ENCODE results near the gene IGFBPL1. TPM values are rescaled to one million over a fixed set of nuclear protein-coding genes. Genes with fewer than 3 reads are reported as not detected.

IGFBPL1 gene
- total and polyA plus RNA-seq, 2 donors (not counting 1 experiment from before 2014, with no cell fraction given) = not detected

DNA sequence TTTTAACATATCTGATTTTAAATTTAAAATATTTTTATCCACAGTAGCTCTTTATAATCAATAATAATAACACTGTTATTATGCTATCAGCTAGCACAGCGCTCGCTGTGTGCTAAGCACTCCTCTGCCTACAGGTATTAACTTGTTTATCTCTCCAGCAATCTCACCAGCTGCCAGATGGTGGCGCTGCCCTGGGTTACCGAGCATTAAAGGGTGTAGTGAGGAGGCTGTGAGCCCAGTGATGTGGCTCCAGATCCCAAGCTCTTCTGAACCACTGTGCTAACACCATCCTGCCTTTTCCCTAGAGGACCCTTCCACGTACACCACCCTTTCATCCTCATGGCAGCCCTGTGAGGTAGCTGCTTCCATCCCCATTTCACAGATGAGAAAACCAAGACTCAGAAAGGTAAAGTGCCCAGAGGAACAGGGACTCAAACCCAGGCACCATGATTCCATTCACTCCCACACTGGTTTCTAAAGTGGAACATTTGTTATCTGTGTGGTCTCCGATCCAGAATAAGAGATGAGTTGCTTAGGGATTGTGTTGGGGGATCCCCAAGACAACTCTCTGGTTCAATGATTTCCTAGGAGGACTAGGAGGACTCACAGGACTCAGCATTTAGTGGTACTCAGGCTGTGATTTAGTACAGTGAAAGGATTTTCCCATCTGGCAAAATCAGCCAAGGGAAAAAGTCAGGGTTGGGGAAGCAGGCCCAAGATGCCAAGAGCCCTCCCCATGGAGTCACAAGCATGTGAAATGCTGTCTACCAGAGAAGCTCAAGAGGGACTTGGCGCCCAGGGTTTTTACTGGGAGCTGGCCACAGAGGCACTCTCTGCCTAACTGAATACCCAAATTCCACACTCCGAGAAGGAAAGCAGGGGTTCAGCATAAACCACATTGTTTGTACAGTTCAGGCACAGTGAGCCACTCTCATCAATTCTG lies 7.0 kb downstream of the IGFBPL1 start:
- no peak for DNase-seq
- 93% methylated on average over 5 of the region's 8 CpGs for WGBS (ENCODE audit: insufficient coverage)

More for the DNA sequence above, 7.0 kb downstream of the IGFBPL1 start:
- intact Hi-C loops (cut with micrococcal nuclease) = no loop called here
- no peaks in the 10 kb centered on the region for H3K79me2 ChIP-seq (ENCODE audit: control insufficient read depth, insufficient read depth, low read length)
- ATAC-seq (ENCODE audit: low read depth) = no peak
- no peak overlapping the region for H3K4me3 ChIP-seq (ENCODE audit: control extremely low read depth in 1 of 5, extremely low read depth in 1 of 5, insufficient read depth in 1 of 5, low read depth in 2 of 5, low read length in 4 of 5)
- ChIA-PET CTCF (interaction anchor here (1.1 kb wide), 1 partner anchor 15 kb away, joined by 3 read pairs; no protein-coding TSS in a partner anchor), POLR2A (no interaction called here)
- no peak overlapping the region for H3K4me2 ChIP-seq (replicated peaks; ENCODE audit: low read depth, low read length, poor library complexity, severe bottlenecking)
- TF ChIP-seq EZH2 (IDR thresholded peaks at IDR 0.05; ENCODE audit: borderline replicate concordance, insufficient read depth, low read depth, low read length, poor library complexity, severe bottlenecking) (no peak), CTCF (IDR thresholded peaks at IDR 0.05) (peak; percentile 57)
- H3K27me3 ChIP-seq (replicated peaks in 1 of 4; ENCODE audit: control extremely low read depth in 1 of 4, control insufficient read depth in 3 of 4, insufficient read depth in 4 of 4, low read length in 3 of 4) = peaks cover 0 to 22% (median 0%) of the 10 kb centered on the region in 4 experiments
- H3K4me3 Mint-ChIP-seq = no peak overlapping the region
- H3K4me1 Mint-ChIP-seq = no peaks in the 10 kb centered on the region
- no peaks in the 10 kb centered on the region for H3K36me3 ChIP-seq (replicated peaks in 1 of 2; ENCODE audit: control extremely low read depth in 1 of 2, control insufficient read depth in 1 of 2, extremely low read depth in 1 of 2, insufficient read depth in 2 of 2, low read length in 1 of 2)
- H3K27ac Mint-ChIP-seq = no peak overlapping the region
- no peak overlapping the region for H3K27ac ChIP-seq (ENCODE audit: low read length in 2 of 2)
- no peaks in the 10 kb centered on the region for H3K4me1 ChIP-seq (ENCODE audit: control insufficient read depth in 2 of 2, insufficient read depth in 2 of 2, low read length in 2 of 2)
- peaks cover 0 to 3% (median 0%) of the 10 kb centered on the region in 3 donors for H3K9me3 ChIP-seq (ENCODE audit: control extremely low read depth in 1 of 3, control insufficient read depth in 2 of 3, insufficient read depth in 1 of 3, low read length in 2 of 3)
- H3K9me3 Mint-ChIP-seq (ENCODE audit: insufficient read depth) = no peaks in the 10 kb centered on the region
- H3K27me3 Mint-ChIP-seq = peaks cover 50% of the 10 kb centered on the region
- no peaks in the 10 kb centered on the region for H4K20me1 ChIP-seq (ENCODE audit: control insufficient read depth, insufficient read depth, low read length, poor library complexity, severe bottlenecking)
- no peak overlapping the region for H3K9ac ChIP-seq (ENCODE audit: low read length)
- H2AFZ ChIP-seq (ENCODE audit: insufficient read depth, low read depth, low read length, poor library complexity, severe bottlenecking) = no peak overlapping the region

Data from B cell (primary cell).